Measurements from ENCODE around the gene HCN4. TPM values are rescaled to one million over a fixed set of nuclear protein-coding genes. Genes with fewer than 3 reads are reported as not detected.

Gene HCN4
- total RNA-seq, 2 donors from 2014 or later: not detected

GRCh38 chr15:73326157-73326556 is 42.6 kb downstream of the HCN4 start:
- Histone ChIP-seq H3K27me3 (replicated peaks; ENCODE audit: insufficient read depth) (no peaks in the 10 kb centered on the region), H3K9me3 (no peaks in the 10 kb centered on the region), H3K36me3 (no peaks in the 10 kb centered on the region), H3K4me1 (ENCODE audit: control insufficient read depth in 1 of 2, low read depth in 2 of 2) (no peaks in the 10 kb centered on the region), H3K27ac (no peak overlapping the region), H3K4me3 (no peak overlapping the region)
- ATAC-seq (ENCODE audit: insufficient number of reproducible peaks, low FRiP score, low read depth) (no peak), DNase-seq (ENCODE audit: low spot score) (no peak)
- TF ChIP-seq, protein P1, sequence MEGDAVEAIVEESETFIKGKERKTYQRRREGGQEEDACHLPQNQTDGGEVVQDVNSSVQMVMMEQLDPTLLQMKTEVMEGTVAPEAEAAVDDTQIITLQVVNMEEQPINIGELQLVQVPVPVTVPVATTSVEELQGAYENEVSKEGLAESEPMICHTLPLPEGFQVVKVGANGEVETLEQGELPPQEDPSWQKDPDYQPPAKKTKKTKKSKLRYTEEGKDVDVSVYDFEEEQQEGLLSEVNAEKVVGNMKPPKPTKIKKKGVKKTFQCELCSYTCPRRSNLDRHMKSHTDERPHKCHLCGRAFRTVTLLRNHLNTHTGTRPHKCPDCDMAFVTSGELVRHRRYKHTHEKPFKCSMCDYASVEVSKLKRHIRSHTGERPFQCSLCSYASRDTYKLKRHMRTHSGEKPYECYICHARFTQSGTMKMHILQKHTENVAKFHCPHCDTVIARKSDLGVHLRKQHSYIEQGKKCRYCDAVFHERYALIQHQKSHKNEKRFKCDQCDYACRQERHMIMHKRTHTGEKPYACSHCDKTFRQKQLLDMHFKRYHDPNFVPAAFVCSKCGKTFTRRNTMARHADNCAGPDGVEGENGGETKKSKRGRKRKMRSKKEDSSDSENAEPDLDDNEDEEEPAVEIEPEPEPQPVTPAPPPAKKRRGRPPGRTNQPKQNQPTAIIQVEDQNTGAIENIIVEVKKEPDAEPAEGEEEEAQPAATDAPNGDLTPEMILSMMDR (IDR thresholded peaks at IDR 0.05): no peak

DNA sequence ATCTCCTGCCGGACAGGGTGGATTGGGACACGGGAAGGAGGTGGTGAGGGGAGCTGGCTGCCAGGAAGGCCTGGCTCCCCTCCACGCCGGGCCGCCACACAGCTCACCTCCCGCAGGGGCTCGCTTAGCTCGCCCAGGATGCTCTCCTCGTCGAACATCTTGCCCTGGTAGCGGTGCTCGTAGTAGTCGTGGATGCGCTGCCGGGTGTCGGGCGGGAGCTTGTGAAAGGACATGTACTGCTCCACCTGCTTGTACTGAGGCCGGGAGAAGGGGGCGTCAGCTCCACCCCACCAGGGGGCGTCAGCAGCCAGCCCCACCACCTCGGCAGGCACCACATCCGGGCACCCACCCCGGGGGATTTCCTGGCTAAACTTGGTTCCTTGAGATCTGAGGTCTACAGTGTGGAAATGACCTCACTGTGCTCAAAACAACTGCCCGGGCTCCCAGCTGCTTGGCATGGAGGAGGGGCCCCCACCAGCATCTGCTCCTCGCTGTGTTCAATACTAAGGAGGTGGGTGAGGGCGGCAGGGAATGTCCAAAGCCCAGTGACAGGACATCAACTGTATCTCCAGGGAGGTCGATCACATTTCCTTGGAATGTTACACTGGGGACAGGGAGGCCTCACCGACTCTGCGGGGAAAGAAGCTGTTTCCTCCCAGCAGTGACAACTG is 43.4 kb downstream of the HCN4 start:
- H3K27me3 ChIP-seq (replicated peaks; ENCODE audit: insufficient read depth): no peaks in the 10 kb centered on the region
- no peak for DNase-seq (ENCODE audit: low spot score)

GRCh38 chr15:73324496-73325170 is 44.1 kb downstream of the HCN4 start:
- H3K4me3 ChIP-seq: no peak overlapping the region
- DNase-seq (ENCODE audit: low spot score): no peak
- H3K36me3 ChIP-seq: no peaks in the 10 kb centered on the region
- H3K27me3 ChIP-seq (replicated peaks; ENCODE audit: insufficient read depth): no peaks in the 10 kb centered on the region
- no peak for ATAC-seq (ENCODE audit: insufficient number of reproducible peaks, low FRiP score, low read depth)
- H3K4me1 ChIP-seq (ENCODE audit: control insufficient read depth in 1 of 2, low read depth in 2 of 2): no peaks in the 10 kb centered on the region
- H3K27ac ChIP-seq: no peak overlapping the region
- TF ChIP-seq, protein P1 (IDR thresholded peaks at IDR 0.05): no peak
- H3K9me3 ChIP-seq: no peaks in the 10 kb centered on the region

More for the DNA sequence above, 43.4 kb downstream of the HCN4 start:
- Histone ChIP-seq H3K36me3 (no peaks in the 10 kb centered on the region), H3K4me1 (ENCODE audit: control insufficient read depth in 1 of 2, low read depth in 2 of 2) (no peaks in the 10 kb centered on the region), H3K9me3 (no peaks in the 10 kb centered on the region), H3K4me3 (no peak overlapping the region), H3K27ac (no peak overlapping the region)
- TF ChIP-seq, protein P1 (IDR thresholded peaks at IDR 0.05): no peak
- ATAC-seq (ENCODE audit: insufficient number of reproducible peaks, low FRiP score, low read depth): no peak

DNA sequence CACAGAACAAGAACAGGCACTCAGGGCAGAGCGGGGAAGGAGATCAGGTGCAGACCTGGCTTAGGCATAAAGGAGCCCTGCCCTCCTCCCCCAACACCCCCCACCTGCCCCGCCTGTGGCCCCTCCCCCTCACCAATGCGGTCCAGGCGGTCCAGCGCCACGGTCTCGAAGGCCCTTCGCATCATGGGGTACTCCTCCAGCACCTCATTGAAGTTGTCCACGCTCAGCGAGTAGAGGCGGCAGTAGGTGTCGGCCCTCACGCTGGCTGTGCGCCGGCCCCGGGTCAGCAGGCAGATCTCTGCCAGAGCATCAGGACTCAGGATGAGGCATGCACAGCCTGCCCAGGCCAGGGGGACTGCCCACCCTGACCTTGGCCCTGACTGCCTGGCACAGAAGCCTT is 44.8 kb downstream of the HCN4 start:
- Histone ChIP-seq H3K9me3 (no peaks in the 10 kb centered on the region), H3K4me1 (ENCODE audit: control insufficient read depth in 1 of 2, low read depth in 2 of 2) (no peaks in the 10 kb centered on the region), H3K36me3 (no peaks in the 10 kb centered on the region), H3K27me3 (replicated peaks; ENCODE audit: insufficient read depth) (no peaks in the 10 kb centered on the region), H3K4me3 (no peak overlapping the region), H3K27ac (no peak overlapping the region)
- TF ChIP-seq, protein P1 (IDR thresholded peaks at IDR 0.05): no peak
- DNase-seq (ENCODE audit: low spot score): no peak
- no peak for ATAC-seq (ENCODE audit: insufficient number of reproducible peaks, low FRiP score, low read depth)

DNA sequence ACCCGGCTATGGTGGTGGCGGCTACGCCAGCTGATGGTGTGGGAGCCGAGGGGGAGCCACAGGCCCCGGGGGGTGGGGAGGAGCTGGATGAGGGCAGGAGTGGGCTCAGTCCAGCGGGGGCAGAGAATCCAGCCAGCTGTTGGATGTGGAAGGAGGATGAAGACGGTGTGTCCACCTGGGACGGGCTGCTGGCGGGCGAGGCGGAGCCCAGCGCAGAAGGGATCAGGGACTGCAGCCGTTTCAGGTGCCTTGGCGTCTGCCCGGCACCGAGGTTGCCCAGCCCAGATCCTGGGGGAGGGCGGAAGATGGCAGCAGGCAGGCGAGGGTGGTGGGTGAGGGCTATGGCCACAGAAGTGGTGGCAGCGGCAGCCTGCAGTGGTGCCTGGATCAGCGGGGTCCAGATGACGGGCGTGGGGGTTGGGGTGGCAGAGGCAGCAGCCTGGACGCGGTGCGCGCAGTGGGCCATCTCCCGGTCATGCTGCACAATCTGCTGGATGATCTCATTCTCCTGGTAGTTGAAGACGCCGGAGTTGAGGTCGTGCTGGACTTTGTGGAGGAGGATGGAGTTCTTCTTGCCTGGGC is 45.3 kb downstream of the HCN4 start:
- TF ChIP-seq, protein P1 (IDR thresholded peaks at IDR 0.05): no peak
- DNase-seq (ENCODE audit: low spot score): no peak
- Histone ChIP-seq H3K27me3 (replicated peaks; ENCODE audit: insufficient read depth) (no peaks in the 10 kb centered on the region), H3K4me1 (ENCODE audit: control insufficient read depth in 1 of 2, low read depth in 2 of 2) (no peaks in the 10 kb centered on the region), H3K4me3 (no peak overlapping the region), H3K9me3 (no peaks in the 10 kb centered on the region), H3K27ac (no peak overlapping the region), H3K36me3 (no peaks in the 10 kb centered on the region)
- ATAC-seq (ENCODE audit: insufficient number of reproducible peaks, low FRiP score, low read depth): no peak
